ENCODE data around the gene CRACR2A.

DNA sequence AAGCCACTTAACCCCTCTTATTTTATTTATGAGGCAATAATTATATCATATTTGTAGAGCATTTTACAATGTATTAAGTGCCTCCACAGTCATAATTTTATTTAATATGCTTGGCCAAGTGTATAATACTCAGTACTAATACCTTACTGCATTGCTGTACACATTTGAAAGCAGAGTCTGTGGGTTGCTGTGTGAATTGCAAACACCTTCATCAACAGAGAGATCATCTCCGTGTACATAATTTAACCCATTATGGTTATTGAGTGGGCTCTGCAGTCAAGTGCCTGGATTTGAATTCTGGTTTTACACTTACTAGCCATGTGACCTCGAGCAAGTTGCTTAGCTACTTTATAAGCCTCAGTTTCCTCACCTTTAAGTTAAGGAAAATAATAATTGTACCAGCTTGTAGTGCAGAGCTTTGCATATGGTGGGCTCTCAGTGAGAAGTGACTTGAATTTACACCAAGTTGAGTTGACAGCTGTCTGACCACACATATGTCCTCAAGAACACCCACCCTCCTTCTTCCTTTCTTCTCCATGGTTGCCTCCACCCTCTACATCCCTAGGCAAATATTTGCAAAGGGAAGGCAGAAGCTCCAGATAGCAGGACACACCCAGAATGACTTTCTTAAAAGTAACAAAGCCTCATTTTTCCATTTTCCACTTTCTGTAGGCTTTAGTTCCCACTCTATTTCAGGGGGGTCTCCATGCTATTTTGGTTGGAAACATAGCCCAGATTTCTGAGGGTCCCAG, 12.3 kb downstream of the CRACR2A start:
- no peak for TF ChIP-seq POLR2AphosphoS5 (IDR thresholded peaks at IDR 0.05; ENCODE audit: low read depth, low read length)
- no peak for TF ChIP-seq POLR2A (IDR thresholded peaks at IDR 0.05; ENCODE audit: low read depth, low read length)
- no peak for TF ChIP-seq SPI1 (IDR thresholded peaks at IDR 0.05; ENCODE audit: low read depth, low read length)
- no peak for TF ChIP-seq PAX5 (IDR thresholded peaks at IDR 0.05; ENCODE audit: insufficient read depth, low read length, severe bottlenecking)
- no peak for TF ChIP-seq TAF1 (IDR thresholded peaks at IDR 0.05; ENCODE audit: low read depth, low read length)
- no peak for TF ChIP-seq POU2F2 (IDR thresholded peaks at IDR 0.05; ENCODE audit: low read depth, low read length)
